ENCODE results near the gene RRAGD.

DNA sequence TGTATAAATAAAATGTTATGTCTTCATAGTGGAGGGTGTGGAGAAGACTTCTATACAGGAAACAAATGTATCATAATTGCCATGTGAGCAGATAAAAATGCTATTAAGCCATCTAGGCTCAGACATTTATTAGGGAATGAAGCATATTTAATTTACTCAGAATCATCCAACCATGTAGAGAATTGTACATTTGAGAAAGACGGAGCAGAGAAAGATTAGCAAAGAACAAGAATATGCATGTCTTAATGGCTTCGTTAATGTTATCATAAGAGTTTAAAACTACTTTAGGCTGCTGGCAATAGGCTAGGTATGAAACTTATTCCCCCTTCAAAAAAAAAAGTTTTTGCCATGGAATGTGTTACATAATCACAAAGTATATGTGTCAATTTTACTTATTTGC, 26.9 kb upstream of the RRAGD start:
- TF ChIP-seq EZH2 (IDR thresholded peaks at IDR 0.05; ENCODE audit: low read depth): no peak
- TF ChIP-seq, protein P1, sequence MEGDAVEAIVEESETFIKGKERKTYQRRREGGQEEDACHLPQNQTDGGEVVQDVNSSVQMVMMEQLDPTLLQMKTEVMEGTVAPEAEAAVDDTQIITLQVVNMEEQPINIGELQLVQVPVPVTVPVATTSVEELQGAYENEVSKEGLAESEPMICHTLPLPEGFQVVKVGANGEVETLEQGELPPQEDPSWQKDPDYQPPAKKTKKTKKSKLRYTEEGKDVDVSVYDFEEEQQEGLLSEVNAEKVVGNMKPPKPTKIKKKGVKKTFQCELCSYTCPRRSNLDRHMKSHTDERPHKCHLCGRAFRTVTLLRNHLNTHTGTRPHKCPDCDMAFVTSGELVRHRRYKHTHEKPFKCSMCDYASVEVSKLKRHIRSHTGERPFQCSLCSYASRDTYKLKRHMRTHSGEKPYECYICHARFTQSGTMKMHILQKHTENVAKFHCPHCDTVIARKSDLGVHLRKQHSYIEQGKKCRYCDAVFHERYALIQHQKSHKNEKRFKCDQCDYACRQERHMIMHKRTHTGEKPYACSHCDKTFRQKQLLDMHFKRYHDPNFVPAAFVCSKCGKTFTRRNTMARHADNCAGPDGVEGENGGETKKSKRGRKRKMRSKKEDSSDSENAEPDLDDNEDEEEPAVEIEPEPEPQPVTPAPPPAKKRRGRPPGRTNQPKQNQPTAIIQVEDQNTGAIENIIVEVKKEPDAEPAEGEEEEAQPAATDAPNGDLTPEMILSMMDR (conservative IDR thresholded peaks at IDR 0.05): no peak

Data from PC-9 (cell line).